Activated CD8-positive, alpha-beta memory T cell treated with anti-CD3 and anti-CD28 coated beads, Interleukin-2, amount 50 U/mL, for 1 hour (primary cell): ENCODE data around the gene ASRGL1.

ENCODE experiments used
- DNase-seq: peaks from one replicate; pipeline ENCODE4 v3.0.0-alpha.2; 2020; ENCODE audit errors: extremely low read depth

Gene ASRGL1

GRCh38 chr11:62393061-62393611, 55.9 kb downstream of the ASRGL1 start:
- no peak for DNase-seq

GRCh38 chr11:62393735-62394134, 56.5 kb downstream of the ASRGL1 start:
- DNase-seq: no peak

GRCh38 chr11:62394825-62395538, 57.7 kb downstream of the ASRGL1 start:
- DNase-seq: no peak

GRCh38 chr11:62395885-62396551, 58.8 kb downstream of the ASRGL1 start:
- no peak for DNase-seq

GRCh38 chr11:62398011-62398994, 61.1 kb downstream of the ASRGL1 start:
- DNase-seq: no peak

- DNase-seq: no peak
Measured at GRCh38 chr11:62399172-62399877, 62.1 kb downstream of the ASRGL1 start.

- DNase-seq: no peak
Measured at GRCh38 chr11:62399878-62400266, 62.6 kb downstream of the ASRGL1 start.

GRCh38 chr11:62400281-62400680, 63.0 kb downstream of the ASRGL1 start:
- no peak for DNase-seq

GRCh38 chr11:62400760-62401159, 63.5 kb downstream of the ASRGL1 start:
- DNase-seq: no peak

- DNase-seq: no peak
Measured at GRCh38 chr11:62401356-62401755, 64.1 kb downstream of the ASRGL1 start.

- DNase-seq: no peak
Measured at GRCh38 chr11:62401811-62402210, 64.6 kb downstream of the ASRGL1 start.

GRCh38 chr11:62402226-62402959, 65.1 kb downstream of the ASRGL1 start:
- DNase-seq: no peak

GRCh38 chr11:62402960-62403730, 65.9 kb downstream of the ASRGL1 start:
- DNase-seq: no peak

- DNase-seq: no peak
Measured at GRCh38 chr11:62404435-62404834, 67.2 kb downstream of the ASRGL1 start.

- DNase-seq: no peak
Measured at GRCh38 chr11:62404901-62405300, 67.7 kb downstream of the ASRGL1 start.

GRCh38 chr11:62406034-62406433, 68.8 kb downstream of the ASRGL1 start:
- DNase-seq: no peak

- no peak for DNase-seq
Measured at GRCh38 chr11:62409831-62410230, 72.6 kb downstream of the ASRGL1 start.

- no peak for DNase-seq
Measured at GRCh38 chr11:62410972-62411371, 73.7 kb downstream of the ASRGL1 start.

GRCh38 chr11:62411524-62411923, 74.3 kb downstream of the ASRGL1 start:
- no peak for DNase-seq
